Stimulated activated CD8-positive, alpha-beta memory T cell treated with anti-CD3 and anti-CD28 coated beads, Interleukin-4, amount 100 ng/mL, for 48 hours (primary cell): Measurements from ENCODE around the gene FOXL1.

ENCODE experiments used
- DNase-seq: peaks from one replicate; pipeline ENCODE4 v3.0.0-alpha.2; 2020

The FOXL1 gene

GRCh38 chr16:86608301-86608747 is 30.0 kb downstream of the FOXL1 start:
- no peak for DNase-seq

GRCh38 chr16:86609115-86609514 is 30.8 kb downstream of the FOXL1 start:
- DNase-seq: no peak

GRCh38 chr16:86609661-86610060 is 31.3 kb downstream of the FOXL1 start:
- DNase-seq: no peak

- DNase-seq: no peak
Observed at GRCh38 chr16:86610779-86611524, 32.6 kb downstream of the FOXL1 start.

GRCh38 chr16:86611525-86611855 is 33.1 kb downstream of the FOXL1 start:
- no peak for DNase-seq

- DNase-seq: no peak
Observed at GRCh38 chr16:86611941-86612340, 33.6 kb downstream of the FOXL1 start.

- no peak for DNase-seq
Observed at GRCh38 chr16:86614699-86615098, 36.4 kb downstream of the FOXL1 start.

- no peak for DNase-seq
Observed at GRCh38 chr16:86616906-86617305, 38.6 kb downstream of the FOXL1 start.

- DNase-seq: no peak
Observed at GRCh38 chr16:86618431-86619238, 40.3 kb downstream of the FOXL1 start.

GRCh38 chr16:86619239-86619794 is 41.0 kb downstream of the FOXL1 start:
- no peak for DNase-seq

GRCh38 chr16:86620184-86620583 is 41.8 kb downstream of the FOXL1 start:
- no peak for DNase-seq

GRCh38 chr16:86621966-86622365 is 43.6 kb downstream of the FOXL1 start:
- DNase-seq: no peak

- DNase-seq: no peak
Observed at GRCh38 chr16:86622700-86623615, 44.6 kb downstream of the FOXL1 start.

GRCh38 chr16:86625029-86625428 is 46.7 kb downstream of the FOXL1 start:
- no peak for DNase-seq

- no peak for DNase-seq
Observed at GRCh38 chr16:86625821-86626220, 47.5 kb downstream of the FOXL1 start.

- no peak for DNase-seq
Observed at GRCh38 chr16:86626284-86626683, 47.9 kb downstream of the FOXL1 start.

- no peak for DNase-seq
Observed at GRCh38 chr16:86626966-86627365, 48.6 kb downstream of the FOXL1 start.

- no peak for DNase-seq
Observed at GRCh38 chr16:86628614-86629013, 50.3 kb downstream of the FOXL1 start.

GRCh38 chr16:86630471-86630870 is 52.1 kb downstream of the FOXL1 start:
- DNase-seq: no peak

- DNase-seq: no peak
Observed at GRCh38 chr16:86631444-86631843, 53.1 kb downstream of the FOXL1 start.
